Calu3 (cell line): ENCODE results near the gene SLC37A4. TPM values are rescaled to one million over a fixed set of nuclear protein-coding genes. Genes with fewer than 3 reads are reported as not detected.

Source experiments
- BruUV-seq: library from RNA; stranded (reverse); fragments of 400-500 nt; replicated peaks from 2 replicates; lab custom pipeline; 2021; lab: Mats Ljungman, UMichigan
- CTCF ChIA-PET: fragments of 300-600 bp; sonication (Branson Sonifier 250); formaldehyde crosslinking; loops from one replicate; lab custom pipeline; 2022; ENCODE audit warnings: antibody characterized with exemption; lab: Charles Lee
- DNase-seq: peaks from one replicate; pipeline ENCODE4 v3.0.0; 2022
- H3K27ac Mint-ChIP-seq: one replicate; pipeline ENCODE4 v1.8.0; 2022; ENCODE audit warnings: mixed read lengths; ENCODE audit not compliant: unreplicated experiment
- H3K27me3 Mint-ChIP-seq: one replicate; pipeline ENCODE4 v1.8.0; 2022; ENCODE audit warnings: mixed read lengths; ENCODE audit not compliant: unreplicated experiment
- H3K36me3 Mint-ChIP-seq: one replicate; pipeline ENCODE4 v1.8.0; 2022; ENCODE audit warnings: mild to moderate bottlenecking, moderate library complexity, mixed read lengths; ENCODE audit not compliant: insufficient read depth, unreplicated experiment
- H3K4me1 Mint-ChIP-seq: one replicate; pipeline ENCODE4 v1.8.0; 2022; ENCODE audit warnings: mild to moderate bottlenecking, low read depth, mixed read lengths; ENCODE audit not compliant: unreplicated experiment
- H3K4me3 Mint-ChIP-seq: one replicate; pipeline ENCODE4 v1.8.0; 2022; ENCODE audit warnings: mild to moderate bottlenecking, low read depth, moderate library complexity, mixed read lengths; ENCODE audit not compliant: unreplicated experiment
- H3K9me3 Mint-ChIP-seq: one replicate; pipeline ENCODE4 v1.8.0; 2022; ENCODE audit warnings: low read depth, mixed read lengths; ENCODE audit not compliant: unreplicated experiment
- CTCF ChIP-seq: fragments of 200-600 bp; IDR thresholded peaks from one replicate; pipeline ENCODE4 v1.8.0; 2022; ENCODE audit warnings: antibody characterized with exemption; ENCODE audit not compliant: unreplicated experiment
- intact Hi-C: fragments of 100-400 bp; cut with micrococcal nuclease; formaldehyde crosslinking; loops from one replicate; pipeline ENCODE4 v1.10.0; 2022; ENCODE audit not compliant: unreplicated experiment
- microRNA-seq: library from miRNA; unstranded; fragments of <30 nt; microRNA quantifications from one replicate; pipeline ENCODE4 v1.2.0, GENCODE V29; 2022
- total RNA-seq: library from RNA; stranded (reverse); gene quantifications from 2 replicates; pipeline ENCODE4 v1.2.3, GENCODE V29; 2022

The SLC37A4 gene
- total RNA-seq, 1 experiment from 2014 or later: 21.2 TPM

- H3K4me3 Mint-ChIP-seq: no peak overlapping the region
- no peak overlapping the region for H3K27ac Mint-ChIP-seq
- intact Hi-C loops: no loop called here
- H3K9me3 Mint-ChIP-seq: no peaks in the 10 kb centered on the region
- H3K36me3 Mint-ChIP-seq: no peaks in the 10 kb centered on the region
- CTCF ChIA-PET: no interaction called here
- no TSS peak for BruUV-seq
- H3K4me1 Mint-ChIP-seq: no peaks in the 10 kb centered on the region
- no peak for DNase-seq
- H3K27me3 Mint-ChIP-seq: peaks cover 26% of the 10 kb centered on the region
- TF ChIP-seq CTCF: no peak
Measured at GRCh38 chr11:118975771-118976709, 54.6 kb downstream of the SLC37A4 start.

Small RNAs within 50 kb of the gene (microRNA-seq; reads per million reads assigned to microRNA genes)
- gene MIR3656: not detected

Other genes with a start within 250 kb of the SLC37A4 start
- 82.4 and 84.3 TPM in 2 replicates for gene DDX6, start 239.7 kb downstream of the SLC37A4 start, total RNA-seq
- not detected in 2 replicates for gene CXCR5, start 147.0 kb downstream of the SLC37A4 start, total RNA-seq
- gene BCL9L, start 105.0 kb downstream of the SLC37A4 start, total RNA-seq: 57.9 and 68.4 TPM in 2 replicates
- 3.5 and 5.2 TPM in 2 replicates for gene UPK2, start 74.6 kb downstream of the SLC37A4 start, total RNA-seq
- not detected in 2 replicates for gene FOXR1, start 59.1 kb downstream of the SLC37A4 start, total RNA-seq
- gene CENATAC, start 32.7 kb downstream of the SLC37A4 start, total RNA-seq: 43.0 and 46.9 TPM in 2 replicates
- gene RPS25, start 12.5 kb downstream of the SLC37A4 start, total RNA-seq: 471 and 510 TPM in 2 replicates
- 42.0 and 43.9 TPM in 2 replicates for gene TRAPPC4, start 12.1 kb downstream of the SLC37A4 start, total RNA-seq
- gene HYOU1, start 26.3 kb upstream of the SLC37A4 start, total RNA-seq: 180 and 181 TPM in 2 replicates
- 15.1 and 15.8 TPM in 2 replicates for gene VPS11, start 36.9 kb upstream of the SLC37A4 start, total RNA-seq
- 35.2 and 39.6 TPM in 2 replicates for gene HMBS, start 54.0 kb upstream of the SLC37A4 start, total RNA-seq
- 46.7 and 47.6 TPM in 2 replicates for gene DPAGT1, start 71.0 kb upstream of the SLC37A4 start, total RNA-seq
- 7.8 and 9.5 TPM in 2 replicates for gene C2CD2L, start 76.5 kb upstream of the SLC37A4 start, total RNA-seq
- 21.8 and 22.6 TPM in 2 replicates for gene HINFP, start 90.7 kb upstream of the SLC37A4 start, total RNA-seq
- not detected in 2 replicates for gene ABCG4, start 118.2 kb upstream of the SLC37A4 start, total RNA-seq
- 5.5 and 6.7 TPM in 2 replicates for gene NLRX1, start 137.8 kb upstream of the SLC37A4 start, total RNA-seq
- gene NHERF4, start 154.6 kb upstream of the SLC37A4 start, total RNA-seq: 0.15 TPM in 1 of 2 replicates, not detected in the other
- 14.2 and 15.9 TPM in 2 replicates for gene CBL, start 175.5 kb upstream of the SLC37A4 start, total RNA-seq